CD4-positive, alpha-beta T cell treated with Interferon gamma for 1 hour (primary cell): Measurements from ENCODE around the gene ZNF669.

Experiments used
- DNase-seq: peaks from one replicate; pipeline ENCODE4 v3.0.0-alpha.2; 2020

The ZNF669 gene

GRCh38 chr1:247110627-247111258 is 6.6 kb upstream of the ZNF669 start:
- no peak for DNase-seq

- no peak for DNase-seq
Observed at GRCh38 chr1:247107694-247108093, 3.5 kb upstream of the ZNF669 start.

- DNase-seq, result no peak
Observed at GRCh38 chr1:247105966-247106365, 1.8 kb upstream of the ZNF669 start.

DNA sequence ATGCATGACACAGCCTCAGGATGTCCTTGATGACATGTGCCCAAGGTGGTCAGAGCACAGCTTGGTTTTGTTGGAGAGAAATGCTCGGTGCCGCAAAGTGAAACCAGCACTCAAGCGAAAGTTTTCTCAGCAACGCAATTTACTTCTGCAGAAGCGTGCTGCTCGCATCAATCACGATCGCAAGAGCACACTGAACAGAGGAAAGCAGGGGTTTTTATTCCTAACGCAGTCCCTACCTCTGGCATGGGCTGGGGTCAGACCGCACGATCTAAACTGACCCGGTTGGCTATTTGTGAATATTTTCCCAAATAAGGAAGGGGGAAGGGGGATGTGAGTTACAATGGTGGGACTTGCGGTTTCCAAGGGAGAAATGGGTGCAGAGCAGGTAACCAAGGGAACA is 809 bp upstream of the ZNF669 start:
- DNase-seq, result no peak

GRCh38 chr1:247102381-247102780 is 1.8 kb downstream of the ZNF669 start:
- DNase-seq, result no peak

- no peak for DNase-seq
Observed at GRCh38 chr1:247100676-247101279, 3.4 kb downstream of the ZNF669 start.

- DNase-seq, result no peak
Observed at GRCh38 chr1:247096958-247097357, 7.2 kb downstream of the ZNF669 start.

DNA sequence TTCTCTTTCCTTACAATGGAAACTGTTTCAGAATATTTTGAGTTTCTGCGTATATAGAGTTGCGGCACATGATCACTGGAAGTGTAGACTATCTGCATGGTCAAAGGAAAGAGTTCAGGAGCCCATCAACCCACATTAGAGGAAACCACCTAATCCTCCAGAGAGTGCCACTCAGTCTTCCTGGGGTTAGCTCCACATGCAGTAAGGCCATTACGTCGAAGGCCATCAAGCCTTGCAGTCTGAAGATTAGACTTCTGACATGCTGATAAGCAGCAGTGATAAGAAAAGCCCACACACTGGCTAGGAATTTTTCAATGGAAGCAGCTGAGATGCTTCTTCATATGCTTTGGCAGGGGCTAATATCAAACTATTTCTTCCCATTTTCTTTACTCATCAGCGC is 7.6 kb downstream of the ZNF669 start:
- DNase-seq, result no peak

GRCh38 chr1:247096112-247096511 is 8.0 kb downstream of the ZNF669 start:
- DNase-seq, result no peak

DNA sequence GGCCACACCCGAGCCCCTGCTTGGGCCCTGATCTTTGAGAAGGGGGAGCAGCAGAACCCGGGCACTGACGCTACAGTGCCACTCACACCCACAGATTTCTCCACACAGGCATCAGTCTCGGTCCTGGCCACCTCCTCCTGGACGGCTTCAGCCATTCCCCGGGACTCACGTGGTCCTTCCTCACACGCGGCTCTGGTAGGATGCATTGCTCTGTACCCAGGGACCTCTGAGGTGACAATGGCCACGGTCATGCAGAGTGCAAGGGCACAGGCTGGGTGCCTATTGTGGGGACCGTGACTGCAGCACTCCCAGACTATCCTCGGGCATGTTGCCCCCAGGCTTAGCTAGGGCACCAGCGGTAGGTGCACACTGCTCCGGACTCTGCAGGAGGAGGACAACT is 13.7 kb downstream of the ZNF669 start:
- DNase-seq, result no peak

- no peak for DNase-seq
Observed at GRCh38 chr1:247089616-247090375, 14.4 kb downstream of the ZNF669 start.

DNA sequence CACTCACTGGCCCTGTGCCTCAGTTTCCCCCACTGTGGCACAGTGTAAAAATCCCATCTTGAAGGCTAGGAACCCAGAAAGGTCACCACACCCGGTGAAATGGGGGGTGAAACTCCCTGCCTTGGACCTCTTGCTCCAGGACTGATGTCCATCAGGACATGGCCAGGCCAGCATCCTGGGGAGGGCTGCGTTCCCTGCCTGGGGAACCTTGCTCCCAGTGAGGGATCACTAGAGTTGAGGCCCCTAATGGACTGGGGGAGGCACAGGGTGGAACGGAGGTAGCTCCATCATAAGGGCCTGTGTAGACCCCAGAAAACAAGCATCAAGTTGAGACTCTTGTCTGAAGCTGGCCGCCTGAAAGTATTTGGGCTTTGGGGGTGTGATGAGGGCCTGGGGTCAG is 15.2 kb downstream of the ZNF669 start:
- DNase-seq, result no peak

DNA sequence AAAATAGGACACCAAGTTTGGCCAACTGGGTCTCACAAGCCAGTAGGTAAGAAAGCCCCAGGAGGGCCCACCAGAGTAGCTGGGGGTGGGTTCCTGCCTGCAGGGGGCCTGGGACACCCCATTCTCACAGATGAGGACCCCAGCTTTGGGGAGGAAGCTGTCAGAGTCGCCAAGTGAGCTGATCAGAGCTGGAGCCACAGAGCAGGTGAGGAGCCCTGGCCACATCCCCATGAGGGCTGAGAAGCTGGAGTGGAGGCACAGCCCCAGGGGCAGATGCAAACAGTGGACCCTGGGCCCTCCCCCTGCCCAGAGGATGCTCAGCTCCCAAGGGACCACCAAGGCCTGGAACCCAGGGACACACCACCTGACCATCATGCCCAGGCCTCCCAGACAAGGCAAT is 16.9 kb downstream of the ZNF669 start:
- DNase-seq, result no peak

DNA sequence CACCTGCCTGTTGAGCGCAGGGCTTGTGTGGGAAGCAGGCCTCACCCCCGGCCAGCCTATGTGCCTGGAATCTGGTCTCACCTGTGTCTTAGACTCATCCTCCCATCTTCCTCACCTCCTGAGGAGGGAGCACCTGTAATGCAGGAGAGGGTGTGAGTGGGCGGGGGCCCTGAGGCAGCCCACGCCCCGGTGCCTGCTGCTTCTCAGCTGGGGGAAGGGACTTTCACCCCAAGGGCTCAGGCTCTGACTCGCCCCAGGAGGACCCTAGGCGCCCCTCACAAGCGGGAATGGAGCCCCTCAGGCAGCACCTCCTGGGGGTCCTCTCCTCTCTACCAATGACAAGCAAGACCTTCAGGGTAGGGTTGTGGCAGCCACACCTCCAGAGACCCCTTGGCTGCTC is 18.8 kb downstream of the ZNF669 start:
- no peak for DNase-seq

- no peak for DNase-seq
Observed at GRCh38 chr1:247084771-247085170, 19.4 kb downstream of the ZNF669 start.

GRCh38 chr1:247079141-247079874 is 24.8 kb downstream of the ZNF669 start:
- no peak for DNase-seq

- DNase-seq, result peak; percentile 82
Observed at GRCh38 chr1:247078258-247079140, 25.7 kb downstream of the ZNF669 start, which contains the start of gene ZNF670. ZNF670 (minus strand) TSS chr1:247078811; CDS start chr1:247078596, 215 bp downstream.

DNA sequence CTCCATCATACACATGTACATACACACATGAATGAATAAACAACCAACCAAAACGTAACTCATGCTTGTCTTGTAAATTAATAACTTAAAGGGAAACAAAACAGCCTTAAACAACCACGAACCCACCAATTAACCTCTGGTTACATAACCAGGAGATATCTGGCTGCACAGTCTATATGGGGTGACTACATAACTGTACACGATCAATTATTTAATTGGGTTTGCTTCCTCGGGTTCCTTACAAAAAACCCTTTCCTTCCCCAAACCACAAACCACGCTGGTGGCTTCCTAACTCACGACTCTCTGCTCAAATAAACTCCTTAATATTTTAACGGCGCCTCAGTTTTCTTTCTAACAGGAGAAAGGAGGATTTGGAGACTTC is 26.3 kb downstream of the ZNF669 start:
- DNase-seq, result no peak

- DNase-seq, result no peak
Observed at GRCh38 chr1:247077213-247077612, 26.9 kb downstream of the ZNF669 start.

DNA sequence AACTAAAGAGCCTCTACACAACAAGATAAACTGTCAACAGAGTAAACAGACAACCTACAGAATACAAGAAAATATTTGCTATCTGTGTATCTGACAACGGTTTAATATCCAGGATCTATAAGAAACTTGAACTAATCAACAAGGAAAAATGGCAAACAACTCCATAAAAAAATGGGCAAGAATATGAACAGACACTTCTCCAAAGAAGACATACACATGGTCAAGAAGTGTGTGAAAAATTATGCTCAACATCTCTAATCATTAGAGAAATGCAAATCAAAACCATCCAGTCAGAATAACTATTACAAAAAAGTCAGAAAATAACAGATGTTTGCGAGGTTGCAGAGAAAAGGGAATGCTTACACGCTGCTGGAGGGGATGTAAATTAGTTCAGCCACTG is 33.5 kb downstream of the ZNF669 start:
- DNase-seq, result no peak

- DNase-seq, result no peak
Observed at GRCh38 chr1:247064304-247064703, 39.9 kb downstream of the ZNF669 start.

- DNase-seq, result no peak
Observed at GRCh38 chr1:247060771-247061170, 43.4 kb downstream of the ZNF669 start.

DNA sequence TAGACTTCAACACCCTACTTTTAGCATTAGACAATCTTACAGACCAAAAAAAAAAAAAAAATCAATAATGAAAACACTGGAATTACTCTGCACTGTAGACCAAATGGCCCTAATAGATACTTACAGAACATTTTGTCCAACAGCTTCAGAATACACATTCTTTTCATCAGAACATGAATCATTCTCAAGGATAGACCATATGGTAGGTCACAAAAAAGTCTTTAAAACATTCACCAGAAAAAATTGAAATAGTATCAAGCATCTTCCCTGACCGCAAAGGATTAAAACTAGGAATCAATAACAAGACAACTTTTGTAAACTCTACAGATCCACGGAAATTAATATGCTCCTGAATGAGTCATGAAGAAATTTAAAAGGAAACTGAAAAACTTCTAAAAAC is 48.1 kb downstream of the ZNF669 start:
- no peak for DNase-seq
